ENCODE results near the gene ELFN1.

DNA sequence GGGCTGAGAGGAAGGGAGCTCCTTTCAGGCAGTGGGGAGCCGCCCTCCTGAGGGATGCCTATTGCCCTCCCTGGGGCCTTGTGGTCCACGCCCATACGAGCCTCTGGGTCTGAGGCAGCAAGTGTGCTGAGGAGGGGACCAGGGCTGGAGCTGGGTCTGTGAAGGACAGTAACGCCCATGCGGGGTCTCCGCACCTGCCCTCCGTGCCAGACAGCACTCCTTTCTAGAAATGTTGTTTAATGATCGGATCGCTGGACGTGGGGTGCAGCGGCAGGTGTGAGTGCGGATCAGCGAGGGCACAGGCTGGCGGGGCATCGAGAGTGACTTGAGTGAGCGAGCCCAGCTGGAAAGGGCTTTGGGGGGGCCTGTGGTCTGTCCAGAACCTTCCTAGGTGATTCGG is 70.1 kb downstream of the ELFN1 start:
- TF ChIP-seq, protein P1, sequence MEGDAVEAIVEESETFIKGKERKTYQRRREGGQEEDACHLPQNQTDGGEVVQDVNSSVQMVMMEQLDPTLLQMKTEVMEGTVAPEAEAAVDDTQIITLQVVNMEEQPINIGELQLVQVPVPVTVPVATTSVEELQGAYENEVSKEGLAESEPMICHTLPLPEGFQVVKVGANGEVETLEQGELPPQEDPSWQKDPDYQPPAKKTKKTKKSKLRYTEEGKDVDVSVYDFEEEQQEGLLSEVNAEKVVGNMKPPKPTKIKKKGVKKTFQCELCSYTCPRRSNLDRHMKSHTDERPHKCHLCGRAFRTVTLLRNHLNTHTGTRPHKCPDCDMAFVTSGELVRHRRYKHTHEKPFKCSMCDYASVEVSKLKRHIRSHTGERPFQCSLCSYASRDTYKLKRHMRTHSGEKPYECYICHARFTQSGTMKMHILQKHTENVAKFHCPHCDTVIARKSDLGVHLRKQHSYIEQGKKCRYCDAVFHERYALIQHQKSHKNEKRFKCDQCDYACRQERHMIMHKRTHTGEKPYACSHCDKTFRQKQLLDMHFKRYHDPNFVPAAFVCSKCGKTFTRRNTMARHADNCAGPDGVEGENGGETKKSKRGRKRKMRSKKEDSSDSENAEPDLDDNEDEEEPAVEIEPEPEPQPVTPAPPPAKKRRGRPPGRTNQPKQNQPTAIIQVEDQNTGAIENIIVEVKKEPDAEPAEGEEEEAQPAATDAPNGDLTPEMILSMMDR (IDR thresholded peaks at IDR 0.05; ENCODE audit: low read depth, low read length) = no peak
- no peak for TF ChIP-seq POLR2A (IDR thresholded peaks at IDR 0.05; ENCODE audit: extremely low read depth, insufficient read length)
